H1 (cell line): ENCODE results near the gene ACTN4. TPM values are rescaled to one million over a fixed set of nuclear protein-coding genes. Genes with fewer than 3 reads are reported as not detected.

Experiments used
- CTCF ChIA-PET: fragments of 300-600 bp; sonication (Branson Sonifier 250); formaldehyde crosslinking; loops from one replicate; lab custom pipeline; 2021; ENCODE audit not compliant: partially characterized antibody; lab: Charles Lee
- POLR2A ChIA-PET: fragments of 300-600 bp; sonication (Branson Sonifier 250); formaldehyde crosslinking; loops from one replicate; lab custom pipeline; 2021; ENCODE audit warnings: inconsistent platforms; ENCODE audit not compliant: partially characterized antibody; lab: Charles Lee
- DNase-seq, 2 experiments: peaks; one replicate each; pipeline versions ENCODE4 v3.0.0 to v3.0.0-alpha.2; 2010 to 2022; ENCODE audit warnings: low spot score in 2 of 2, low read depth in 1 of 2, mixed read lengths in 1 of 2
- FAIRE-seq: peaks from 2 replicates; lab custom pipeline; 2011; peaks lifted over from hg19 to GRCh38; lab: Jason Lieb, UNC
- H2AFZ ChIP-seq: 2 replicates; pipeline ENCODE4 v1.8.1; 2012; ENCODE audit warnings: low read length, inconsistent platforms
- H2AK5ac ChIP-seq: 2 replicates; pipeline ENCODE4 v1.6.1; 2013; ENCODE audit warnings: low read depth, low read length
- H2BK120ac ChIP-seq: replicated peaks from 2 replicates; pipeline ENCODE3; 2013; ENCODE audit warnings: low read depth, low read length, inconsistent platforms
- H2BK12ac ChIP-seq: 2 replicates; pipeline ENCODE4 v1.6.1; 2013; ENCODE audit warnings: low read depth, low read length
- H2BK15ac ChIP-seq: 2 replicates; pipeline ENCODE4 v1.6.1; 2013; ENCODE audit warnings: low read length
- H2BK20ac ChIP-seq: 2 replicates; pipeline ENCODE4 v1.6.1; 2013; ENCODE audit warnings: low read length
- H2BK5ac ChIP-seq: 2 replicates; pipeline ENCODE4 v1.6.1; 2013; ENCODE audit warnings: low read depth, low read length
- H3K14ac ChIP-seq: 2 replicates; pipeline ENCODE4 v1.6.1; 2013; ENCODE audit warnings: inconsistent platforms; ENCODE audit not compliant: insufficient read length
- H3K18ac ChIP-seq: 2 replicates; pipeline ENCODE4 v1.6.1; 2013; ENCODE audit warnings: low read length; ENCODE audit errors: extremely low read depth
- H3K23ac ChIP-seq: 2 replicates; pipeline ENCODE4 v1.6.1; 2013; ENCODE audit warnings: inconsistent platforms; ENCODE audit not compliant: insufficient read length
- H3K23me2 ChIP-seq: 2 replicates; pipeline ENCODE4 v1.6.1; 2013; ENCODE audit warnings: low read depth, low read length
- H3K27ac ChIP-seq: 2 replicates; pipeline ENCODE4 v1.6.1; 2011; ENCODE audit warnings: low read depth, low read length, inconsistent platforms
- H3K27me3 ChIP-seq, 4 experiments: replicated peaks in 1 of 4; 1 replicate in 1 of 4; 2 replicates in 3 of 4; pipeline versions ENCODE4 v1.6.1 to v1.8.1; 2011 to 2013; ENCODE audit warnings: low read length in 3 of 4, mild to moderate bottlenecking in 3 of 4, inconsistent platforms in 2 of 4, mixed read lengths in 2 of 4, moderate library complexity in 1 of 4; ENCODE audit not compliant: control insufficient read depth in 3 of 4, insufficient read depth in 3 of 4; ENCODE audit errors: extremely low read depth in 1 of 4
- H3K36me3 ChIP-seq, 4 experiments: 2 replicates each; pipeline versions ENCODE4 v1.6.1 to v1.8.1; 2011 to 2013; ENCODE audit warnings: mild to moderate bottlenecking in 4 of 4, low read length in 3 of 4, moderate library complexity in 2 of 4, control low read depth in 1 of 4, inconsistent platforms in 1 of 4; ENCODE audit not compliant: insufficient read depth in 4 of 4, control insufficient read depth in 2 of 4
- H3K4ac ChIP-seq: replicated peaks from 2 replicates; pipeline ENCODE3; 2013; ENCODE audit warnings: low read length, low read depth, mixed read lengths, inconsistent platforms; ENCODE audit not compliant: insufficient read length
- H3K4me1 ChIP-seq, 4 experiments: replicated peaks in 1 of 4; 1 replicate in 1 of 4; 2 replicates in 3 of 4; pipeline versions ENCODE4 v1.6.1 to v1.8.1; 2011 to 2013; ENCODE audit warnings: low read length in 3 of 4, inconsistent platforms in 2 of 4, mixed read lengths in 1 of 4; ENCODE audit not compliant: insufficient read depth in 4 of 4, control insufficient read depth in 3 of 4
- H3K4me2 ChIP-seq, 2 experiments: 2 replicates each; pipeline versions ENCODE4 v1.6.1 to v1.8.1; 2011 to 2013; ENCODE audit warnings: low read depth in 2 of 2, low read length in 2 of 2, control low read depth in 1 of 2, inconsistent platforms in 1 of 2, mild to moderate bottlenecking in 1 of 2; ENCODE audit not compliant: insufficient read depth in 1 of 2
- H3K4me3 ChIP-seq, 4 experiments: fragments of 200-600, 300-600 bp in 1 of 4; sonication (generic), shearing (Covaris generic), sonication (Bioruptor Twin) in 1 of 4; 2 replicates each; pipeline versions ENCODE4 v1.5.1 to v1.8.1; 2011 to 2016; ENCODE audit warnings: low read length in 4 of 4, low read depth in 3 of 4, control low read depth in 2 of 4, inconsistent platforms in 2 of 4, mild to moderate bottlenecking in 2 of 4, mixed read lengths in 1 of 4, moderate library complexity in 1 of 4; ENCODE audit not compliant: insufficient read depth in 2 of 4; ENCODE audit errors: extremely low read depth in 1 of 4
- H3K56ac ChIP-seq: replicated peaks from 2 replicates; pipeline ENCODE3; 2013; ENCODE audit warnings: low read depth, mild to moderate bottlenecking, mixed read lengths, low read length, inconsistent platforms; ENCODE audit not compliant: insufficient read length
- H3K79me1 ChIP-seq: 2 replicates; pipeline ENCODE4 v1.6.1; 2013; ENCODE audit warnings: low read depth, low read length, control low read depth
- H3K79me2 ChIP-seq, 2 experiments: 2 replicates each; pipeline versions ENCODE4 v1.6.1 to v1.8.1; 2012 to 2013; ENCODE audit warnings: low read length in 2 of 2, mild to moderate bottlenecking in 2 of 2, inconsistent platforms in 1 of 2; ENCODE audit not compliant: insufficient read depth in 2 of 2, control insufficient read depth in 1 of 2
- H3K9ac ChIP-seq, 4 experiments: replicated peaks in 1 of 4; 1 replicate in 1 of 4; 2 replicates in 3 of 4; pipeline versions ENCODE4 v1.6.1 to v1.8.1; 2011 to 2013; ENCODE audit warnings: low read depth in 3 of 4, low read length in 3 of 4, control low read depth in 2 of 4, mild to moderate bottlenecking in 2 of 4, moderate library complexity in 2 of 4, inconsistent platforms in 1 of 4; ENCODE audit errors: extremely low read depth in 1 of 4
- H3K9me3 ChIP-seq, 2 experiments: 2 replicates each; pipeline versions ENCODE4 v1.6.1 to v1.8.1; 2012 to 2013; ENCODE audit warnings: mild to moderate bottlenecking in 2 of 2, moderate library complexity in 2 of 2, control low read depth in 1 of 2, inconsistent platforms in 1 of 2, low read depth in 1 of 2, low read length in 1 of 2, mixed read lengths in 1 of 2; ENCODE audit not compliant: insufficient read depth in 2 of 2
- H4K20me1 ChIP-seq, 2 experiments: replicated peaks in 1 of 2; 2 replicates each; pipeline versions ENCODE3 to v1.8.1; 2011 to 2013; ENCODE audit warnings: inconsistent platforms in 2 of 2, low read length in 2 of 2, mild to moderate bottlenecking in 1 of 2; ENCODE audit not compliant: insufficient read depth in 2 of 2, control insufficient read depth in 1 of 2
- H4K5ac ChIP-seq: 2 replicates; pipeline ENCODE4 v1.6.1; 2013; ENCODE audit warnings: low read length, low read depth, mixed read lengths, inconsistent platforms; ENCODE audit not compliant: insufficient read length
- H4K8ac ChIP-seq: 2 replicates; pipeline ENCODE4 v1.8.0; 2013; ENCODE audit warnings: mild to moderate bottlenecking, moderate library complexity, low read length, inconsistent platforms; ENCODE audit not compliant: insufficient read depth; ENCODE audit errors: extremely low read depth
- H4K91ac ChIP-seq: replicated peaks from 2 replicates; pipeline ENCODE3; 2013; ENCODE audit warnings: low read length, mixed read lengths, inconsistent platforms; ENCODE audit not compliant: insufficient read length
- BRCA1 ChIP-seq: IDR thresholded peaks from 2 replicates; pipeline ENCODE4 v1.6.1; 2012; ENCODE audit warnings: low read depth, low read length, improper control_type of control experiment
- CTBP2 ChIP-seq: IDR thresholded peaks from 2 replicates; pipeline ENCODE4 v1.7.0; 2011; ENCODE audit warnings: borderline replicate concordance, mild to moderate bottlenecking, moderate library complexity, mixed read lengths, low read length; ENCODE audit not compliant: insufficient read depth, insufficient read length
- EP300 ChIP-seq, 2 experiments: IDR thresholded peaks; 1 replicate in 1 of 2; 2 replicates in 1 of 2; pipeline ENCODE4 v1.6.1; 2011 to 2012; ENCODE audit warnings: low read depth in 2 of 2, low read length in 2 of 2, mild to moderate bottlenecking in 2 of 2, borderline replicate concordance in 1 of 2, inconsistent platforms in 1 of 2, moderate library complexity in 1 of 2
- GTF2F1 ChIP-seq: IDR thresholded peaks from 2 replicates; pipeline ENCODE4 v1.6.1; 2012; ENCODE audit warnings: low read depth, low read length, improper control_type of control experiment, borderline replicate concordance
- HDAC2 ChIP-seq, 2 experiments: fragments of 300-600 bp in 1 of 2; sonication (generic) in 1 of 2; IDR thresholded peaks; 2 replicates each; pipeline ENCODE4 v1.6.1; 2011 to 2012; ENCODE audit warnings: low read depth in 2 of 2, low read length in 2 of 2, mild to moderate bottlenecking in 2 of 2, moderate library complexity in 2 of 2, borderline replicate concordance in 1 of 2, inconsistent platforms in 1 of 2
- JUND ChIP-seq: IDR thresholded peaks from 2 replicates; pipeline ENCODE4 v1.6.1; 2011; ENCODE audit warnings: mild to moderate bottlenecking, improper control_type of control experiment, low read length
- KDM5A ChIP-seq: fragments of 200-600 bp; IDR thresholded peaks from 2 replicates; pipeline ENCODE4 v1.7.1; 2012; ENCODE audit warnings: mild to moderate bottlenecking, low read length, inconsistent platforms, mixed read lengths
- NRF1 ChIP-seq: IDR thresholded peaks from 2 replicates; pipeline ENCODE4 v1.6.1; 2011; ENCODE audit warnings: mild to moderate bottlenecking, low read depth, low read length, improper control_type of control experiment
- POU5F1 ChIP-seq: IDR thresholded peaks from 2 replicates; pipeline ENCODE4 v1.6.1; 2011; ENCODE audit warnings: low read depth, mild to moderate bottlenecking, low read length, moderate library complexity
- RNF2 ChIP-seq: fragments of 200-900, 300-1000 bp; sonication (generic); IDR thresholded peaks from 2 replicates; pipeline ENCODE4 v1.7.1; 2016; ENCODE audit warnings: borderline replicate concordance, low read depth, mild to moderate bottlenecking, antibody characterized with exemption, low read length; ENCODE audit not compliant: poor library complexity, severe bottlenecking; ENCODE audit errors: missing control alignments
- SIRT6 ChIP-seq: IDR thresholded peaks from one replicate; pipeline ENCODE4 v1.7.1; 2012; ENCODE audit warnings: low read length, inconsistent platforms
- SRF ChIP-seq: IDR thresholded peaks from 2 replicates; pipeline ENCODE4 v1.6.1; 2011; ENCODE audit warnings: mild to moderate bottlenecking, low read depth, low read length, moderate library complexity
- TAF7 ChIP-seq: optimal IDR thresholded peaks from 2 replicates; pipeline ENCODE3; 2011; ENCODE audit warnings: low read depth, mild to moderate bottlenecking, inconsistent platforms, low read length, moderate library complexity, borderline replicate concordance
- WGBS, 2 experiments: shearing (Covaris generic) in 1 of 2; methylation state at CpG; one replicate each; pipeline versions ENCODE4 v1.1.6 to v1.1.7; 2013 to 2015; ENCODE audit warnings: low lambda C conversion rate in 2 of 2, mixed read lengths in 2 of 2, inconsistent platforms in 1 of 2, low coverage in 1 of 2, missing lambda C conversion rate in 1 of 2; ENCODE audit not compliant: insufficient replicate concordance in 2 of 2, insufficient coverage in 1 of 2, insufficient read length in 1 of 2; ENCODE audit errors: extremely low coverage in 1 of 2, missing lambda C conversion rate in 1 of 2; 5-methylcytosine and 5-hydroxymethylcytosine counted together
- polyA plus RNA-seq, 7 experiments: library from polyadenylated mRNA; depleted of rRNA in 3 of 7; stranded (reverse) in 5 of 7; unstranded in 2 of 7; fragments of >200 nt in 5 of 7; fragments of 200-250 nt in 2 of 7; gene quantifications; 1 replicate in 5 of 7; 2 replicates in 1 of 7; 4 replicates in 1 of 7; pipeline versions ENCODE4 v1.2.1 to v1.2.3, GENCODE V29; 2011 to 2013; ENCODE audit warnings: missing spikeins in 2 of 7, mixed read lengths in 2 of 7
- total RNA-seq: library from RNA; stranded (reverse); fragmentation: NEBNext Ultra II Directional; extraction: Animal tissue kit (Norgen Biotek cat#: 25700); gene quantifications from 2 replicates; pipeline ENCODE4 v1.2.1, GENCODE V29; 2021

Gene ACTN4
- total and polyA plus RNA-seq, 2 of the 8 experiments (the other 6 are each of a cell fraction or from before 2014, with no cell fraction given), result 211 to 520 TPM

GRCh38 chr19:38713865-38714264, 66.4 kb downstream of the ACTN4 start:
- Histone ChIP-seq H3K4me3 (no peak overlapping the region), H2BK20ac (no peak overlapping the region), H3K4me2 (no peak overlapping the region), H2BK120ac (no peak overlapping the region), H3K27ac (no peak overlapping the region), H3K4me1 (no peaks in the 10 kb centered on the region), H3K36me3 (peaks cover 28 to 74% (median 53%) of the 10 kb centered on the region in 4 experiments; a peak in 7 of 8 replicates), H2AFZ (no peak overlapping the region), H4K8ac (peak overlapping the region; percentile 63; the same call in 1 of the 2 replicates), H3K56ac (no peak overlapping the region), H3K9me3 (no peaks in the 10 kb centered on the region), H3K79me1 (peaks cover 4% of the 10 kb centered on the region; the same call in 1 of the 2 replicates), H2AK5ac (no peak overlapping the region), H3K23me2 (no peaks in the 10 kb centered on the region), H4K20me1 (peaks cover 2 to 17% of the 10 kb centered on the region in 2 experiments), H3K18ac (no peak overlapping the region), H2BK12ac (no peak overlapping the region), H3K14ac (no peak overlapping the region), H2BK15ac (no peak overlapping the region), H3K27me3 (no peaks in the 10 kb centered on the region), H3K79me2 (no peaks in the 10 kb centered on the region), H3K23ac (no peak overlapping the region), H3K9ac (no peak overlapping the region), H3K4ac (no peak overlapping the region), H4K5ac (no peak overlapping the region), H4K91ac (no peak overlapping the region), H2BK5ac (no peak overlapping the region; the same call in 1 of the 2 replicates)
- FAIRE-seq (no peak), DNase-seq (no peak)
- ChIA-PET CTCF (interaction anchor here (1.2 to 1.9 kb wide), 2 partner anchors 10 to 14 kb away, joined by 6 to 11 read pairs; no protein-coding TSS in a partner anchor), POLR2A (interaction anchor here (1.4 to 2.8 kb wide), 4 partner anchors 9 to 121 kb away, joined by 4 to 9 read pairs (median 6); no protein-coding TSS in a partner anchor)
- TF ChIP-seq HDAC2 (IDR thresholded peaks at IDR 0.05; ENCODE audit: borderline replicate concordance in 1 of 2, low read depth in 2 of 2, low read length in 2 of 2) (no peak), CTBP2 (no peak), POU5F1 (no peak), TAF7 (no peak), RNF2 (no peak), SIRT6 (no peak), SRF (no peak), BRCA1 (no peak), GTF2F1 (no peak), KDM5A (no peak), JUND (no peak), NRF1 (no peak), EP300 (IDR thresholded peaks at IDR 0.05; ENCODE audit: borderline replicate concordance in 1 of 2, low read depth in 2 of 2, low read length in 2 of 2) (no peak)
- 86% methylated on average over 13 of the region's 14 CpGs; no CpG with 5 or more reads in 1 of the 2 experiments for WGBS, 2 experiments
